D721Med (cell line): Measurements from ENCODE around the gene COL9A3.

ENCODE experiments used
- DNase-seq: peaks from one replicate; pipeline ENCODE4 v3.0.0; 2011; ENCODE audit warnings: low spot score; ENCODE audit not compliant: insufficient read length
- FAIRE-seq: peaks from 2 replicates; lab custom pipeline; 2011; peaks lifted over from hg19 to GRCh38; lab: Jason Lieb, UNC
- TF ChIP-seq, protein P1 (sequence below): IDR thresholded peaks from 2 replicates; pipeline ENCODE4 v1.5.1; 2012; ENCODE audit warnings: mild to moderate bottlenecking, control low read depth; ENCODE audit not compliant: insufficient read depth; ENCODE audit errors: missing control alignments

The COL9A3 gene

GRCh38 chr20:62856931-62857619, 40.2 kb downstream of the COL9A3 start:
- TF ChIP-seq, protein P1, sequence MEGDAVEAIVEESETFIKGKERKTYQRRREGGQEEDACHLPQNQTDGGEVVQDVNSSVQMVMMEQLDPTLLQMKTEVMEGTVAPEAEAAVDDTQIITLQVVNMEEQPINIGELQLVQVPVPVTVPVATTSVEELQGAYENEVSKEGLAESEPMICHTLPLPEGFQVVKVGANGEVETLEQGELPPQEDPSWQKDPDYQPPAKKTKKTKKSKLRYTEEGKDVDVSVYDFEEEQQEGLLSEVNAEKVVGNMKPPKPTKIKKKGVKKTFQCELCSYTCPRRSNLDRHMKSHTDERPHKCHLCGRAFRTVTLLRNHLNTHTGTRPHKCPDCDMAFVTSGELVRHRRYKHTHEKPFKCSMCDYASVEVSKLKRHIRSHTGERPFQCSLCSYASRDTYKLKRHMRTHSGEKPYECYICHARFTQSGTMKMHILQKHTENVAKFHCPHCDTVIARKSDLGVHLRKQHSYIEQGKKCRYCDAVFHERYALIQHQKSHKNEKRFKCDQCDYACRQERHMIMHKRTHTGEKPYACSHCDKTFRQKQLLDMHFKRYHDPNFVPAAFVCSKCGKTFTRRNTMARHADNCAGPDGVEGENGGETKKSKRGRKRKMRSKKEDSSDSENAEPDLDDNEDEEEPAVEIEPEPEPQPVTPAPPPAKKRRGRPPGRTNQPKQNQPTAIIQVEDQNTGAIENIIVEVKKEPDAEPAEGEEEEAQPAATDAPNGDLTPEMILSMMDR: no peak
- FAIRE-seq: no peak
- DNase-seq: no peak

DNA sequence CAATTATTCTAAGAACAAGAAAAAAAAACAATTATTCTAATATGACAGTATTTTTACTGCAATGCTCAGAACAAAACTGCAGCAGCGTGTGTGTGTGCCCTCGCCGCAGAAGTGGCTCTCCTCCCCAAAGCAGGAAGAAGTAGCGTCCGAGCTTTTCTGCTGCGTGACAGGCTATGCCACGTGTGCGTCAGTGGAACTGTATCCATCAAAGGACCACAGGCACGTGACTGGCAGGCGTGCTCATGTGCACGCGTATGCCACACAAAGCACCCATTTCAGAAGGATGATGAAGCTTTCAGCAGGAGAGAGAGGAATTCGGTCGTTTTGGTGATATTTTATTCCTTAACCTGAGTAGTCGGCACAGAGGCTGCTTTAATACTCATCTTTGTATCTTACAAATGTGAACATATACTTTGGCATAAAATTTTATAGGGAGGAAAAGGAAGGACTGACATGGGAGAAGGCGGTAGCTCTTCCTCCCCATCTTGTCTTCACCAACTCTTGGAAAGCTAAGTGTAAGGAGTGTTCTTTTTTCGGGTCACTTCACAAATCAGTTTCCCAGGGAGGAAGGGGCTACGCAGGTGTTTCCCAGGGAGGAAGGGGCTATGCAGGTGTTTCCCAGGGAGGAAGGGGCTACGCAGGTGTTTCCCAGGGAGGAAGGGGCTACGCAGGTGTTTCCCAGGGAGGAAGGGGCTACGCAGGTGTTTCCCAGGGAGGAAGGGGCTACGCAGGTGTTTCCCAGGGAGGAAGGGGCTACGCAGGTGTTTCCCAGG, 41.4 kb downstream of the COL9A3 start:
- FAIRE-seq (no peak), DNase-seq (no peak)
- TF ChIP-seq, protein P1: no peak

GRCh38 chr20:62859721-62860120, 42.9 kb downstream of the COL9A3 start:
- no peak for FAIRE-seq
- TF ChIP-seq, protein P1: no peak
- no peak for DNase-seq

GRCh38 chr20:62860391-62860923, 43.6 kb downstream of the COL9A3 start:
- DNase-seq (no peak), FAIRE-seq (no peak)
- TF ChIP-seq, protein P1: peak; percentile 7

DNA sequence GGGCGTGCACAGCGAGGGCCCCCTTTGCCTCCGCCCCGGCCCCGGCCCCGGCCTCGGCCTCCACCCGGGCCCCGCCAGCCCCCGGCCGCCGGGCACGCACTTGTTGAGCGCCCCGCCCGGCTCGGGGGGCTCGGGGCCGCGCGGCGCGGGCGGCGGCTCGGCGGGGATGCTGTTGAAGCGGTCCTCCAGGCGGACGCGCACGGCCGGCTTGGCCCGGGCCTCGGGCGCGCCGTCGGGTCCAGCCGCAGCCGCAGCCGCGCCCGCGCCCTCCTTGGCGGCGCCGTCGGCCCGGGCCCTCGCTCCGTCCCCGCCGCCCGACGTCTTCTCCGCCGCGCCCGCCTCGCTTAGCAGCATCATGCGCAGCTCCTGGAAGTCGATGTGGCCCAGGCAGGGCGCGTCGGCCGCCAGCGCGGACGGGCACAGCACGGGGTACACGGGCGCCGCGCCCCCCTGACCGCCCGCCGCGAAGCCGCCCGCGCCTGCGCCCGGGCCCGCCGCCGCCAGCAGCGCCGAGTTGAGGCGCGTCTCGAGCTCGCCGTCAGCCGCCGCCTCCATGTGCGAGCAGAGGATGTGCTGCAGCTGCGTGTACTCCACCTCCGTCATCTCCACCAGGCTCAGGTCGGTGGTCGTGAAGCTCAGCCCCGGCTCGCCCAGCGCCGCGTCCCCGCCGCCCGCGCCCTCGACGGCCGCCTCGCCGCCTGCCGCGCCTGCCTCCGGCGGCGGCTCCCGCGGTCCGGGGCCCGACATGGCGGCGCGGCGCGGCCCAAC, 44.3 kb downstream of the COL9A3 start:
- DNase-seq: no peak
- FAIRE-seq: no peak
- TF ChIP-seq, protein P1: no peak

- FAIRE-seq: no peak
- no peak for DNase-seq
These were observed 45.0 kb downstream of the COL9A3 start, which contains the start of gene TCFL5 for GRCh38 chr20:62861726-62862336. Gene TCFL5 (minus strand): TSS chr20:62861822. CDS start chr20:62861670, 152 bp downstream.

More at GRCh38 chr20:62861726-62862336, 45.0 kb downstream of the COL9A3 start, which contains the start of gene TCFL5:
- TF ChIP-seq, protein P1: no peak
